SK-N-SH (cell line): ENCODE measurements around the gene RGS6. TPM values are rescaled to one million over a fixed set of nuclear protein-coding genes. Genes with fewer than 3 reads are reported as not detected.

ENCODE experiments used
- CTCF ChIA-PET: fragments of 300-600, 350-600 bp; formaldehyde crosslinking; extraction: SDS; loops from one replicate; lab custom pipeline; 2021; lab: Yijun Ruan, JAX
- POLR2A ChIA-PET: fragments of 350-600 bp; sonication (Branson Sonifier 250); formaldehyde crosslinking; extraction: SDS; loops from one replicate; lab custom pipeline; 2020; ENCODE audit warnings: antibody characterized with exemption, inconsistent platforms; lab: Yijun Ruan, JAX
- DNase-seq: peaks from one replicate; pipeline ENCODE4 v3.0.0; 2012
- H2AFZ ChIP-seq: fragments of 200-600 bp; sonication (generic); 2 replicates; pipeline ENCODE4 v1.8.1; 2016; ENCODE audit warnings: antibody characterized with exemption, mild to moderate bottlenecking, low read depth
- H3F3A ChIP-seq: fragments of 200-600 bp; sonication (generic); replicated peaks from 2 replicates; pipeline ENCODE3; 2016; ENCODE audit warnings: antibody characterized with exemption, mild to moderate bottlenecking; ENCODE audit not compliant: insufficient read depth
- H3K27ac ChIP-seq, 2 experiments: fragments of 200-500 bp in 1 of 2; fragments of 200-600 bp in 1 of 2; sonication (Bioruptor generic) in 1 of 2; sonication (generic), shearing (Covaris generic) in 1 of 2; 2 replicates each; pipeline versions ENCODE4 v1.5.1 to v1.6.1; 2014 to 2016; ENCODE audit warnings: low read depth in 2 of 2, inconsistent platforms in 1 of 2, low read length in 1 of 2, mild to moderate bottlenecking in 1 of 2, mixed read lengths in 1 of 2
- H3K27me3 ChIP-seq: fragments of 200-600 bp; sonication (generic), shearing (Covaris generic); 2 replicates; pipeline ENCODE4 v1.6.1; 2016; ENCODE audit warnings: mixed run types; ENCODE audit not compliant: insufficient read depth
- H3K36me3 ChIP-seq, 2 experiments: fragments of 200-500 bp in 1 of 2; fragments of 200-600 bp in 1 of 2; sonication (Bioruptor generic) in 1 of 2; sonication (generic) in 1 of 2; replicated peaks in 1 of 2; 2 replicates each; pipeline versions ENCODE3 to v1.5.1; 2014 to 2016; ENCODE audit warnings: low read length in 1 of 2, mild to moderate bottlenecking in 1 of 2; ENCODE audit not compliant: insufficient read depth in 2 of 2, control insufficient read depth in 1 of 2
- H3K4me1 ChIP-seq, 2 experiments: fragments of 200-500 bp in 1 of 2; fragments of 200-600 bp in 1 of 2; sonication (Bioruptor generic) in 1 of 2; sonication (generic), shearing (Covaris generic) in 1 of 2; 2 replicates each; pipeline versions ENCODE4 v1.5.1 to v1.6.1; 2014 to 2016; ENCODE audit warnings: low read depth in 1 of 2, low read length in 1 of 2, mixed run types in 1 of 2; ENCODE audit not compliant: insufficient read depth in 2 of 2, control insufficient read depth in 1 of 2
- H3K4me2 ChIP-seq: fragments of 200-600 bp; sonication (generic), shearing (Covaris generic); 2 replicates; pipeline ENCODE4 v1.6.1; 2017; ENCODE audit warnings: mixed run types
- H3K4me3 ChIP-seq, 2 experiments: fragments of 200-500 bp in 1 of 2; fragments of 200-600 bp in 1 of 2; sonication (Bioruptor generic) in 1 of 2; sonication (generic), shearing (Covaris generic) in 1 of 2; 2 replicates each; pipeline versions ENCODE4 v1.5.1 to v1.8.1; 2014 to 2016; ENCODE audit warnings: low read depth in 2 of 2, inconsistent platforms in 1 of 2, low read length in 1 of 2, mild to moderate bottlenecking in 1 of 2, mixed read lengths in 1 of 2, moderate library complexity in 1 of 2
- H3K79me2 ChIP-seq: fragments of 200-600 bp; sonication (generic); 2 replicates; pipeline ENCODE4 v1.8.1; 2017; ENCODE audit warnings: mild to moderate bottlenecking; ENCODE audit not compliant: insufficient read depth
- H3K9ac ChIP-seq: fragments of 200-600 bp; sonication (generic); 2 replicates; pipeline ENCODE4 v1.6.1; 2017; ENCODE audit warnings: mixed run types
- H3K9me2 ChIP-seq: fragments of 200-600 bp; sonication (generic); 2 replicates; pipeline ENCODE4 v1.6.1; 2017; ENCODE audit warnings: mixed run types
- H3K9me3 ChIP-seq: fragments of 200-600 bp; sonication (generic); 2 replicates; pipeline ENCODE4 v1.6.1; 2017; ENCODE audit warnings: mixed run types, mild to moderate bottlenecking, moderate library complexity
- H4K20me1 ChIP-seq: fragments of 200-600 bp; sonication (generic); 2 replicates; pipeline ENCODE4 v1.6.1; 2017; ENCODE audit warnings: mild to moderate bottlenecking, mixed run types; ENCODE audit not compliant: insufficient read depth
- EZH2phosphoT487 ChIP-seq: fragments of 200-600 bp; sonication (generic); IDR thresholded peaks from 2 replicates; pipeline ENCODE4 v1.6.1; 2017; ENCODE audit warnings: low read depth, mixed run types, mild to moderate bottlenecking, antibody characterized with exemption, moderate library complexity, borderline replicate concordance
- FOSL2 ChIP-seq: IDR thresholded peaks from 2 replicates; pipeline ENCODE4 v1.4.0; 2012; ENCODE audit warnings: low read depth, mild to moderate bottlenecking, moderate library complexity, borderline replicate concordance
- FOXM1 ChIP-seq: IDR thresholded peaks from 2 replicates; pipeline ENCODE4 v1.4.0; 2012; ENCODE audit warnings: low read depth, mild to moderate bottlenecking
- GATA2 ChIP-seq: sonication (generic); formaldehyde crosslinking; IDR thresholded peaks from 2 replicates; pipeline ENCODE4 v1.5.0; 2020; ENCODE audit warnings: mild to moderate bottlenecking, missing genetic modification reagents
- MEF2A ChIP-seq: IDR thresholded peaks from 2 replicates; pipeline ENCODE4 v1.4.0; 2012; ENCODE audit warnings: low read depth, borderline replicate concordance
- NFIC ChIP-seq: IDR thresholded peaks from 2 replicates; pipeline ENCODE4 v1.4.0; 2012; ENCODE audit warnings: borderline replicate concordance
- NRF1 ChIP-seq: IDR thresholded peaks from 2 replicates; pipeline ENCODE4 v1.6.1; 2012; ENCODE audit warnings: low read depth, mild to moderate bottlenecking, low read length
- SMC3 ChIP-seq: IDR thresholded peaks from 2 replicates; pipeline ENCODE4 v1.6.1; 2012; ENCODE audit warnings: low read depth, low read length, improper control_type of control experiment
- TCF12 ChIP-seq: IDR thresholded peaks from 2 replicates; pipeline ENCODE4 v1.4.0; 2012
- TEAD4 ChIP-seq: IDR thresholded peaks from 2 replicates; pipeline ENCODE4 v1.4.0; 2012; ENCODE audit warnings: mild to moderate bottlenecking, borderline replicate concordance; ENCODE audit not compliant: insufficient read depth
- YY1 ChIP-seq: IDR thresholded peaks from 2 replicates; pipeline ENCODE4 v1.4.0; 2012; ENCODE audit warnings: low read depth, mild to moderate bottlenecking
- WGBS: methylation state at CpG from one replicate; pipeline ENCODE4 v1.1.6; 2017; ENCODE audit warnings: low lambda C conversion rate; 5-methylcytosine and 5-hydroxymethylcytosine counted together
- polyA plus RNA-seq, 3 experiments: library from polyadenylated mRNA; depleted of rRNA; stranded (reverse); fragments of >200 nt; gene quantifications; 2 replicates each; pipeline ENCODE4 v1.2.3, GENCODE V29; 2012
- TF ChIP-seq, protein P1 (sequence below): fragments of 150-350 bp; IDR thresholded peaks from 2 replicates; pipeline ENCODE4 v1.6.1; 2017; ENCODE audit warnings: antibody characterized with exemption, low read length, low read depth, borderline replicate concordance
- TF ChIP-seq, protein P2 (sequence below): IDR thresholded peaks from 2 replicates; pipeline ENCODE4 v1.6.1; 2012; ENCODE audit warnings: mild to moderate bottlenecking, low read depth, low read length, moderate library complexity
- TF ChIP-seq, protein P3 (sequence below): fragments of 200-600 bp; sonication (generic); IDR thresholded peaks from 2 replicates; pipeline ENCODE4 v1.6.1; 2017; ENCODE audit warnings: antibody characterized with exemption, mild to moderate bottlenecking, moderate library complexity
- TF ChIP-seq, protein P4 (sequence below): IDR thresholded peaks from 2 replicates; pipeline ENCODE4 v1.4.0; 2012; ENCODE audit warnings: low read depth, borderline replicate concordance

RGS6 gene
- polyA plus RNA-seq, 1 of the 3 experiments (the other 2 are of a cell fraction), result not detected

DNA sequence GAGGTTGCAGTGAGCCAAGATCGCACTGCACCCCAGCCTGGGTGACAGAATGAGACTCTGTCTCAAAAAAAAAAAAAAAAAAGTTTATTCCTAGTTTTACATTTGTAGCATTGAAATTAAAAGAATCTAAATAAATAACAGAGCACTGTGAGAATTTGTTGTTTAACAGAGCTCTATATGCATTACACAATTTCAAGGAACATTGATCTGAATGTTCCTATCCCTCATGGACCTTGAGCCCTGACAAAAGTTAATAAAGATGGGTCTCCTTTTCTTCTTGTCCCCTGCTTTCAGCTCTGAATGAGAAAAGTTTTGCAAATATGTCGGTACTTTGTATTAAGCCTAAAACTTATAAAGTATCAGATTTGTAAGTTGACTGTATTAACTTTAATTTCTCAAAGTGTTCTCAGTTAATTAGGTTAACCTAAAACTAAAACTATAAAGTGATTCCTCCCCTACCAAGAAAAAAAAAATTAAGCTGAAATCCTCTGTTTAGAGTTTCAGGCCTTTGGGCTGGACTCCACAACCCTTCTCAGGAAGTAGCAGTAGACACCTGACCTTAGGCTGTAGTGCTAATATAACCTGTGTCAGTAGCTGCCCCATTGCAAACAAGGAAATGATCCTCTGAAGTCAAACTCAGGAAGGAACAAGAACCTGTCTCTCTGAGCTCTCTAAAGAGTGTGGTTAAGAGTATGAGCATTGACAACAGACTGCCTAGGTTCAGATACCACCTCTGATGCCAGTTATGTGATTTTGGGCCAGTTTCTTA is 484.0 kb downstream of the RGS6 start:
- ChIA-PET CTCF (interaction anchor here (0.7 to 2.0 kb wide), 3 partner anchors 11 to 202 kb away, joined by 3 to 6 read pairs (median 3); no protein-coding TSS in a partner anchor), POLR2A (no interaction called here)
- H3K4me1 ChIP-seq, result no peaks in the 10 kb centered on the region; a peak in 1 of 4 replicates
- H3K27me3 ChIP-seq, result 0 out of 2 replicates have a peak, but pooled peaks cover 4% of the 10 kb centered on the region
- no peak for DNase-seq
- no peaks in the 10 kb centered on the region for H3K79me2 ChIP-seq
- WGBS, result 70% methylated on average over 2 of the region's 2 CpGs
- TF ChIP-seq EZH2phosphoT487 (no peak), YY1 (no peak), MEF2A (no peak), NRF1 (no peak), TEAD4 (no peak), NFIC (no peak), SMC3 (no peak), FOXM1 (no peak), TCF12 (no peak), GATA2 (CRISPR knock-in tag) (no peak), FOSL2 (no peak)
- TF ChIP-seq, protein P1, sequence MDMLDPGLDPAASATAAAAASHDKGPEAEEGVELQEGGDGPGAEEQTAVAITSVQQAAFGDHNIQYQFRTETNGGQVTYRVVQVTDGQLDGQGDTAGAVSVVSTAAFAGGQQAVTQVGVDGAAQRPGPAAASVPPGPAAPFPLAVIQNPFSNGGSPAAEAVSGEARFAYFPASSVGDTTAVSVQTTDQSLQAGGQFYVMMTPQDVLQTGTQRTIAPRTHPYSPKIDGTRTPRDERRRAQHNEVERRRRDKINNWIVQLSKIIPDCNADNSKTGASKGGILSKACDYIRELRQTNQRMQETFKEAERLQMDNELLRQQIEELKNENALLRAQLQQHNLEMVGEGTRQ, result no peak
- TF ChIP-seq, protein P2, sequence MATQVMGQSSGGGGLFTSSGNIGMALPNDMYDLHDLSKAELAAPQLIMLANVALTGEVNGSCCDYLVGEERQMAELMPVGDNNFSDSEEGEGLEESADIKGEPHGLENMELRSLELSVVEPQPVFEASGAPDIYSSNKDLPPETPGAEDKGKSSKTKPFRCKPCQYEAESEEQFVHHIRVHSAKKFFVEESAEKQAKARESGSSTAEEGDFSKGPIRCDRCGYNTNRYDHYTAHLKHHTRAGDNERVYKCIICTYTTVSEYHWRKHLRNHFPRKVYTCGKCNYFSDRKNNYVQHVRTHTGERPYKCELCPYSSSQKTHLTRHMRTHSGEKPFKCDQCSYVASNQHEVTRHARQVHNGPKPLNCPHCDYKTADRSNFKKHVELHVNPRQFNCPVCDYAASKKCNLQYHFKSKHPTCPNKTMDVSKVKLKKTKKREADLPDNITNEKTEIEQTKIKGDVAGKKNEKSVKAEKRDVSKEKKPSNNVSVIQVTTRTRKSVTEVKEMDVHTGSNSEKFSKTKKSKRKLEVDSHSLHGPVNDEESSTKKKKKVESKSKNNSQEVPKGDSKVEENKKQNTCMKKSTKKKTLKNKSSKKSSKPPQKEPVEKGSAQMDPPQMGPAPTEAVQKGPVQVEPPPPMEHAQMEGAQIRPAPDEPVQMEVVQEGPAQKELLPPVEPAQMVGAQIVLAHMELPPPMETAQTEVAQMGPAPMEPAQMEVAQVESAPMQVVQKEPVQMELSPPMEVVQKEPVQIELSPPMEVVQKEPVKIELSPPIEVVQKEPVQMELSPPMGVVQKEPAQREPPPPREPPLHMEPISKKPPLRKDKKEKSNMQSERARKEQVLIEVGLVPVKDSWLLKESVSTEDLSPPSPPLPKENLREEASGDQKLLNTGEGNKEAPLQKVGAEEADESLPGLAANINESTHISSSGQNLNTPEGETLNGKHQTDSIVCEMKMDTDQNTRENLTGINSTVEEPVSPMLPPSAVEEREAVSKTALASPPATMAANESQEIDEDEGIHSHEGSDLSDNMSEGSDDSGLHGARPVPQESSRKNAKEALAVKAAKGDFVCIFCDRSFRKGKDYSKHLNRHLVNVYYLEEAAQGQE, result no peak
- TF ChIP-seq, protein P3, sequence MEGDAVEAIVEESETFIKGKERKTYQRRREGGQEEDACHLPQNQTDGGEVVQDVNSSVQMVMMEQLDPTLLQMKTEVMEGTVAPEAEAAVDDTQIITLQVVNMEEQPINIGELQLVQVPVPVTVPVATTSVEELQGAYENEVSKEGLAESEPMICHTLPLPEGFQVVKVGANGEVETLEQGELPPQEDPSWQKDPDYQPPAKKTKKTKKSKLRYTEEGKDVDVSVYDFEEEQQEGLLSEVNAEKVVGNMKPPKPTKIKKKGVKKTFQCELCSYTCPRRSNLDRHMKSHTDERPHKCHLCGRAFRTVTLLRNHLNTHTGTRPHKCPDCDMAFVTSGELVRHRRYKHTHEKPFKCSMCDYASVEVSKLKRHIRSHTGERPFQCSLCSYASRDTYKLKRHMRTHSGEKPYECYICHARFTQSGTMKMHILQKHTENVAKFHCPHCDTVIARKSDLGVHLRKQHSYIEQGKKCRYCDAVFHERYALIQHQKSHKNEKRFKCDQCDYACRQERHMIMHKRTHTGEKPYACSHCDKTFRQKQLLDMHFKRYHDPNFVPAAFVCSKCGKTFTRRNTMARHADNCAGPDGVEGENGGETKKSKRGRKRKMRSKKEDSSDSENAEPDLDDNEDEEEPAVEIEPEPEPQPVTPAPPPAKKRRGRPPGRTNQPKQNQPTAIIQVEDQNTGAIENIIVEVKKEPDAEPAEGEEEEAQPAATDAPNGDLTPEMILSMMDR, result no peak
- TF ChIP-seq, protein P4, sequence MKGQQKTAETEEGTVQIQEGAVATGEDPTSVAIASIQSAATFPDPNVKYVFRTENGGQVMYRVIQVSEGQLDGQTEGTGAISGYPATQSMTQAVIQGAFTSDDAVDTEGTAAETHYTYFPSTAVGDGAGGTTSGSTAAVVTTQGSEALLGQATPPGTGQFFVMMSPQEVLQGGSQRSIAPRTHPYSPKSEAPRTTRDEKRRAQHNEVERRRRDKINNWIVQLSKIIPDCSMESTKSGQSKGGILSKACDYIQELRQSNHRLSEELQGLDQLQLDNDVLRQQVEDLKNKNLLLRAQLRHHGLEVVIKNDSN, result no peak
- no peaks in the 10 kb centered on the region for H3K9me3 ChIP-seq
- no peak overlapping the region for H3K27ac ChIP-seq
- no peak overlapping the region for H3K4me3 ChIP-seq
- H3K9ac ChIP-seq, result no peak overlapping the region
- no peak overlapping the region for H2AFZ ChIP-seq
- H3F3A ChIP-seq, result no peaks in the 10 kb centered on the region
- H3K9me2 ChIP-seq, result no peaks in the 10 kb centered on the region
- H3K36me3 ChIP-seq, result no peaks in the 10 kb centered on the region
- H3K4me2 ChIP-seq, result no peak overlapping the region
- H4K20me1 ChIP-seq, result no peaks in the 10 kb centered on the region
